DND-41 (cell line): Measurements from ENCODE around the gene CDKL4.
"Not testable (repeated sequence)": the region's sequence is repeated elsewhere in the genome, so short reads cannot be mapped to it uniquely, and the experiment has no call there.

Source experiments
- ATAC-seq: fragments of 200-7000 bp; cut with Tn5 transposase; 3 replicates; pipeline ENCODE4 v1.9.1; 2021; ENCODE audit warnings: low read depth; ENCODE audit not compliant: insufficient read depth
- DNase-seq: peaks from one replicate; pipeline ENCODE4 v3.0.0-alpha.2; 2020
- H2AFZ ChIP-seq: 2 replicates; pipeline ENCODE4 v1.6.0; 2012; ENCODE audit warnings: low read depth, low read length
- H3K27ac ChIP-seq: 2 replicates; pipeline ENCODE4 v1.5.1; 2012; ENCODE audit warnings: low read length, inconsistent platforms
- H3K27me3 ChIP-seq: fragments of 200-600 bp; sonication (generic); 2 replicates; pipeline ENCODE4 v1.6.0; 2012; ENCODE audit warnings: low read length, mild to moderate bottlenecking, inconsistent platforms; ENCODE audit not compliant: insufficient read depth, poor library complexity
- H3K36me3 ChIP-seq: 2 replicates; pipeline ENCODE4 v1.5.1; 2012; ENCODE audit warnings: low read length, inconsistent platforms; ENCODE audit not compliant: insufficient read depth
- H3K4me1 ChIP-seq: 2 replicates; pipeline ENCODE4 v1.5.1; 2012; ENCODE audit warnings: mild to moderate bottlenecking, low read length; ENCODE audit not compliant: insufficient read depth
- H3K4me2 ChIP-seq: 2 replicates; pipeline ENCODE4 v1.6.0; 2012; ENCODE audit warnings: mild to moderate bottlenecking, moderate library complexity, low read length, inconsistent platforms; ENCODE audit not compliant: insufficient read depth
- H3K4me3 ChIP-seq, 2 experiments: fragments of 200-600 bp in 1 of 2; shearing (Covaris generic) in 1 of 2; 2 replicates each; pipeline ENCODE4 v1.5.1; 2012 to 2016; ENCODE audit warnings: inconsistent platforms in 2 of 2, low read length in 2 of 2, mild to moderate bottlenecking in 2 of 2, low read depth in 1 of 2, moderate library complexity in 1 of 2
- H3K79me2 ChIP-seq: 2 replicates; pipeline ENCODE4 v1.6.0; 2012; ENCODE audit warnings: low read length, inconsistent platforms; ENCODE audit not compliant: insufficient read depth
- H3K9ac ChIP-seq: 2 replicates; pipeline ENCODE4 v1.6.0; 2012; ENCODE audit warnings: low read depth, mild to moderate bottlenecking, inconsistent platforms, low read length, moderate library complexity
- H3K9me3 ChIP-seq: 2 replicates; pipeline ENCODE4 v1.5.1; 2012; ENCODE audit warnings: low read length, moderate library complexity, mild to moderate bottlenecking, inconsistent platforms; ENCODE audit not compliant: insufficient read depth, severe bottlenecking
- H4K20me1 ChIP-seq: 2 replicates; pipeline ENCODE4 v1.6.0; 2012; ENCODE audit warnings: low read length; ENCODE audit not compliant: insufficient read depth
- CTCF ChIP-seq: IDR thresholded peaks from 2 replicates; pipeline ENCODE4 v1.5.1; 2012; ENCODE audit warnings: borderline replicate concordance, low read length, moderate library complexity, mild to moderate bottlenecking; ENCODE audit not compliant: poor library complexity, severe bottlenecking; ENCODE audit errors: extremely low read depth
- EZH2 ChIP-seq: IDR thresholded peaks from 3 replicates; pipeline ENCODE4 v1.6.1; 2012; ENCODE audit warnings: borderline replicate concordance, low read depth, mild to moderate bottlenecking, moderate library complexity, low read length, inconsistent platforms; ENCODE audit not compliant: severe bottlenecking

CDKL4 gene

DNA sequence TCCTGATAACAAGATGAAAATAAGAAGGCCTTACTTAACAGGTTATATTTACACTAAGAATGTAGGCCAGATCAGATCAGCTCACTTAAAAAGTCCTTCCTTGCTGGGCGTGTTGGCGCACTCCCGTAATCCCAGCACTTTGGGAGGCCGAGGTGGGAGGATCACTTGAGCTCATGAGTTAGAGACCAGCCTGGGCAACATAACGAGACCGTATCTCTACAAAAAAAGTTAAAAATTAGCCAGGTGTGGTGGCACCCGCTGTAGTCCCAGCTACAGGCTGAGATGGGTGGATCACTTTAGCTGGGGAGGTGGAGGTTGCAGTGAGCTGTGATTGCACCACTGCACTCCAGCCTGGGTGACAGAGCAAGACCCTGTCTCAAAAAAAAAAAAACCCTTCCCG, 69.7 kb downstream of the CDKL4 start:
- H3K9ac ChIP-seq, result no peak overlapping the region
- no peak overlapping the region for H3K4me2 ChIP-seq
- no peak for DNase-seq
- H3K27ac ChIP-seq, result no peak overlapping the region
- H3K9me3 ChIP-seq, result no peaks in the 10 kb centered on the region
- no peaks in the 10 kb centered on the region for H3K4me1 ChIP-seq
- no peak overlapping the region for H2AFZ ChIP-seq
- no peak for ATAC-seq
- no peak overlapping the region for H3K4me3 ChIP-seq
- no peaks in the 10 kb centered on the region for H3K79me2 ChIP-seq
- TF ChIP-seq EZH2, result no peak
- TF ChIP-seq CTCF, result no peak
- H3K36me3 ChIP-seq, result no peaks in the 10 kb centered on the region
- no peaks in the 10 kb centered on the region for H3K27me3 ChIP-seq
- H4K20me1 ChIP-seq, result no peaks in the 10 kb centered on the region

GRCh38 chr2:39172047-39172706, 71.6 kb downstream of the CDKL4 start:
- not testable (repeated sequence) for H2AFZ ChIP-seq, H3K27me3 ChIP-seq, H3K4me1 ChIP-seq, H3K4me3 ChIP-seq, H3K79me2 ChIP-seq, H3K27ac ChIP-seq, DNase-seq, H3K9ac ChIP-seq, H4K20me1 ChIP-seq, H3K9me3 ChIP-seq, H3K36me3 ChIP-seq, ATAC-seq, H3K4me2 ChIP-seq

DNA sequence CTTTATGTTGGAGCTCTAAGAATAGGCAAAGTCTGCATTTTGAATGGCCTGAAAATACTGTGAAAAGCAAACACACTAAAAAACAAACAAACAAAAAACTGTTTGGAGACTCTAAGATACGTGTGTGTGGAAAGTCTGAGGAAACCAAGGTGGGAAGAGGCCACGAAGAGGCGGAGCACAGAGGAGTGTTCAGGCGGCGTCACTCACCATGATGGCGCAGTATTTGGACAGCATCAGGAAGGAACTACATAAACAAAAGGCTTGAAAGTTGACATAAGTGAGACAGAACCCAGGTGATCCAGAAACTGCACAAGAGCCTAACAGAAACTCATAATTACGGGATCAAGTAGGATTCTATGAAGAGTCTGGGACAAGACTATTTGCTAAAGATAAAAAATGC, 72.1 kb downstream of the CDKL4 start:
- no peak overlapping the region for H2AFZ ChIP-seq
- no peak overlapping the region for H3K27ac ChIP-seq
- H3K27me3 ChIP-seq, result no peaks in the 10 kb centered on the region
- H3K79me2 ChIP-seq, result no peaks in the 10 kb centered on the region
- no peak for TF ChIP-seq CTCF
- no peak for TF ChIP-seq EZH2
- no peaks in the 10 kb centered on the region for H4K20me1 ChIP-seq
- H3K4me3 ChIP-seq, result no peak overlapping the region
- no peaks in the 10 kb centered on the region for H3K36me3 ChIP-seq
- DNase-seq (no peak), ATAC-seq (no peak)
- no peak overlapping the region for H3K9ac ChIP-seq
- H3K4me1 ChIP-seq, result no peaks in the 10 kb centered on the region
- no peaks in the 10 kb centered on the region for H3K9me3 ChIP-seq
- no peak overlapping the region for H3K4me2 ChIP-seq

DNA sequence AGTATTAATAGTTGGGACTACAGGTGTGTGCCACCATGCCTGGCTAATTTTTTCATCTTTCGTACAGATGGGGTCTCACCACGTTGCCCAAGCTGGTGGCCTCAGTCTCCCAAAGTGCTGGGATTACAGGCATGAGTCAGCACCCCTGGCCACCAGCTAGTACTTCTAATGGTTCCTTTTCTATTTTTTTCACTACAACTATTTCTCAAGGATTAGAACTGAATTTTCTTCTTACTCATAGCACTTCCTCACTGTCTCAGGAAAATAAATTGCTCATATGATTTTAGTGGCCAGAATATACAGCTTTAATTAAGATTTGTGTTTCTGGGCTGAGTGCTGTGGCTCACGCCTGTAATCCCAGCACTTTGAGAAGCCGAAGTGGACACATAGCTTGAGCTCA, 79.7 kb downstream of the CDKL4 start:
- H3K79me2 ChIP-seq, result no peaks in the 10 kb centered on the region
- H3K4me1 ChIP-seq, result no peaks in the 10 kb centered on the region
- no peaks in the 10 kb centered on the region for H3K9me3 ChIP-seq
- H3K4me3 ChIP-seq, result no peak overlapping the region
- H3K27ac ChIP-seq, result no peak overlapping the region
- H3K36me3 ChIP-seq, result no peaks in the 10 kb centered on the region
- DNase-seq, result no peak
- no peak overlapping the region for H3K4me2 ChIP-seq
- no peak for ATAC-seq
- no peaks in the 10 kb centered on the region for H3K27me3 ChIP-seq
- no peak overlapping the region for H3K9ac ChIP-seq
- no peaks in the 10 kb centered on the region for H4K20me1 ChIP-seq
- H2AFZ ChIP-seq, result no peak overlapping the region
- no peak for TF ChIP-seq EZH2
- no peak for TF ChIP-seq CTCF
